Breast epithelium (tissue), 3 donors: ENCODE measurements around the gene TTC12.

Source experiments
- CTCF ChIP-seq, 3 donors: fragments of 450-650 bp; IDR thresholded peaks; one replicate each; pipeline ENCODE4 v1.5.1; 2016 to 2017; ENCODE audit warnings: antibody characterized with exemption in 3 of 3, mild to moderate bottlenecking in 3 of 3, moderate library complexity in 3 of 3
- POLR2A ChIP-seq: fragments of 450-650 bp; IDR thresholded peaks from one replicate; pipeline ENCODE4 v1.6.1; 2016; ENCODE audit warnings: antibody characterized with exemption, mild to moderate bottlenecking, moderate library complexity
- POLR2AphosphoS5 ChIP-seq, 3 donors: sonication (generic); formaldehyde crosslinking; IDR thresholded peaks; one replicate each; pipeline ENCODE4 v1.6.1; 2017; ENCODE audit warnings: antibody characterized with exemption in 3 of 3

DNA sequence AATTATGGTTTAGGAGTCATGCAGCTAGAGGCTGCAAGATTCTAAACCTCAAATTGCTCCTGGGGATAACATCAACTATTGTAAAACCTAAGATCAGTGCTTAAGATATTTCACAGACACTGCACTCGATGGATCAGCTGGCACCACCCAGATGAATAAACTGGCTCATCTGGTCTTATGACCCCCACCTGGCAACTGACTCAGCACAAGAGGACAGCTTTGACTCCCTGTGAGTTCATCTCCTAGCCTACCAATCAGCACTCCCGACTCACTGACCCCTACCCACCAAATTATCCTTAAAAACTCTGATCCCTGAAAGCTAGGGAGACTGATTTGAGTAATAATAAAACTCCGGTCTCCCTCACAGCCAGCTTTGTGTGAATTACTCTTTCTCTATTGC lies 782 bp upstream of the TTC12 start:
- no peak for TF ChIP-seq CTCF (IDR thresholded peaks at IDR 0.05)
- TF ChIP-seq POLR2AphosphoS5 (IDR thresholded peaks at IDR 0.05), result no peak
- no peak for TF ChIP-seq POLR2A
